Measurements from ENCODE around the gene RRP15. TPM values are rescaled to one million over a fixed set of nuclear protein-coding genes. Genes with fewer than 3 reads are reported as not detected.

The RRP15 gene
- total RNA-seq, 1 experiment from 2014 or later: 25.5 TPM

GRCh38 chr1:218274511-218274910 is 10.6 kb upstream of the RRP15 start:
- H3K9me2 ChIP-seq (ENCODE audit: insufficient read depth): no peaks in the 10 kb centered on the region
- ChIA-PET POLR2A (no interaction called here), RAD21 (ENCODE audit: low non-redundant PET in 1 of 2, low total read pairs in 2 of 2, uncharacterized antibody in 2 of 2, unreplicated experiment in 2 of 2) (no interaction called here), CTCF (no interaction called here)
- TF ChIP-seq ATF3 (IDR thresholded peaks at IDR 0.05) (no peak), MAX (IDR thresholded peaks at IDR 0.05) (no peak), EGR1 (IDR thresholded peaks at IDR 0.05; ENCODE audit: low read depth) (no peak), ZNF274 (IDR thresholded peaks at IDR 0.05; ENCODE audit: low read depth, low read length) (no peak), YY1 (IDR thresholded peaks at IDR 0.05; ENCODE audit: extremely low read depth, insufficient replicate concordance, low read depth, low read length) (no peak), CTCF (IDR thresholded peaks at IDR 0.05 in 2 of 3, conservative IDR thresholded peaks at IDR 0.05 in 1 of 3; ENCODE audit: borderline replicate concordance in 1 of 3, insufficient read depth in 1 of 3, low read depth in 2 of 3, low read length in 2 of 3) (no peak), SRF (IDR thresholded peaks at IDR 0.05; ENCODE audit: low read depth) (no peak), TCF7L2 (IDR thresholded peaks at IDR 0.05; ENCODE audit: borderline replicate concordance, extremely low read depth, insufficient read depth, insufficient read length) (no peak)
- no peak overlapping the region for H3K9ac ChIP-seq (ENCODE audit: low read length)
- H3K4me2 ChIP-seq (ENCODE audit: low read length): no peak overlapping the region
- no peaks in the 10 kb centered on the region for H3K79me2 ChIP-seq (ENCODE audit: insufficient read depth, low read length)
- DNase-seq (ENCODE audit: low read depth, low spot score) (no peak), ATAC-seq (no peak)
- no peak overlapping the region for H2AFZ ChIP-seq (ENCODE audit: low read depth, low read length, poor library complexity, severe bottlenecking)
- no peaks in the 10 kb centered on the region for H3K9me3 ChIP-seq (ENCODE audit: control insufficient read depth in 1 of 2, insufficient read depth in 1 of 2, low read depth in 1 of 2, low read length in 2 of 2)
- H4K20me1 ChIP-seq (ENCODE audit: insufficient read depth): no peaks in the 10 kb centered on the region
- no peak overlapping the region for H3K4me3 ChIP-seq (replicated peaks in 1 of 2; ENCODE audit: low read depth in 1 of 2, low read length in 2 of 2)
- no peaks in the 10 kb centered on the region for H3K36me3 ChIP-seq (ENCODE audit: control insufficient read depth in 1 of 2, insufficient read depth in 2 of 2, low read length in 2 of 2)
- no peak overlapping the region for H3K27ac ChIP-seq (ENCODE audit: low read depth, low read length)
- no TSS peak for BruUV-seq (replicated peaks)
- no peaks in the 10 kb centered on the region for H3K4me1 ChIP-seq (ENCODE audit: control insufficient read depth in 1 of 2, insufficient read depth in 2 of 2, low read length in 2 of 2)
- no peaks in the 10 kb centered on the region for H3K27me3 ChIP-seq (ENCODE audit: insufficient read depth, low read length)
- intact Hi-C loops (cut with micrococcal nuclease): no loop called here
